GM18861 (cell line): ENCODE results near the gene DENND5B.
A peak's percentile ranks its signal among the peaks of the same experiment; 100 is the strongest.
"Not testable (repeated sequence)": the region's sequence is repeated elsewhere in the genome, so short reads cannot be mapped to it uniquely, and the experiment has no call there.

Experiments
- ATAC-seq: cut with Tn5 transposase; IDR thresholded peaks from one replicate; pipeline ENCODE4 v1.9.1; 2021; ENCODE audit not compliant: unreplicated experiment

The DENND5B gene

GRCh38 chr12:31594681-31595080 is 3.7 kb upstream of the DENND5B start:
- no peak for ATAC-seq

DNA sequence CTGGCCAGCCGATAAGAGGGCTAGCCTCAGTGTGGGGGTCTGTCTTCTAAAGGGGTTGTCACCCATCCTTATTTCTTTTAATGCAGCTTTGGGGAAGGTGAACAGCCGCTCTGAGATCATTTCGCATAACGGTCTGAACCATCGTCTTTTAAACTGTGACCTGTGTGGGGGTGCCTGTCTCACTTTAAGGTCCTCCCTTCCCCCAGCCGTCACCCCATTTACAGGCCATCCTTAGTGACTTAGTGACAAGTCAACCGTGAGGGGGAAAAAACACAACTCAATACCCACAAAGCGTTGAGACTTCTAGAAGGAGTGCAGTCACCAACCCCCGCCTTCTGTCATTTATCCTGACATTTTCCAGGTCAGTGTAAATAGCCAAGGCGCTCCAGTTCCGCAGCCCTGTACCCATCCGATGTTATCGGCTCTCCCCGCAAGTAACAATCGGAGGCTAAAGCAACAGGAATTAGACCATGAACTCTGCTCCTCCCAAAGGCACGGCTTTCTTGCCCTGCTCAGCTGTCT is 505 bp upstream of the DENND5B start:
- peak; percentile 20 for ATAC-seq

GRCh38 chr12:31589904-31590641 is 863 bp downstream of the DENND5B start:
- ATAC-seq, result peak; percentile 19

DNA sequence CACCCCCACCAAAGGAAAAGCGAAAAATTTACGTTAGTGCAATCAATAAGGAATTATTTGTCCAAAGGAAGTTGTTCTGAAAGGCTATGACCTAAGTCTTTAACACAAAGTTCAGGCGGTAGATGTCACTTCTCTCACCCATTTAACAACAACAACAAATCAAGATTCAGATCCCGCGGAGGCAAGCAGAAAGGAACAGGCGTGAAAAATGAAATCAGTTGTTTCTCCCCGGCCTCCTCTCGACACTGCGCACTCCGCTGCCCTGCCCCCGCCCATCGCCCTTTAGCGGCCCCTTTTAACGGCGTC is 1.4 kb downstream of the DENND5B start:
- ATAC-seq, result peak; percentile 13

DNA sequence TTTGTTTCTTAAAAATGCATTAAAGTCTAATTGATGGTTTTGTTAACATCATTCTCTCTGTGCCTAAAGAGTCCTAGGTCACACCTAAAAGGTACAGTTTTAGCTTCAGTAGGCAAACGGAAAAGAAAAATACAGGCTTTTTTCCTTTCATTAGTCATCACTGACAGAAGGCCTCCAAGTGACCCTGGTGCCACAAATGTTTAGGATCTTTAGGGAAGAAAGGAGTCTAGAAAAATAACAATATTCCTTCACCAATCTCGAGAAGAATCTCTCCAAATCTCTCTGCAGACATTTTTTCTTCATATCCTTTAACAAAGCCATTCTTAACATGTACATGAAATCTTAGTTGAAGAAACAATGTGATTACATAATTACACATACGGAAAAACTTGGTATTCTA is 2.0 kb downstream of the DENND5B start:
- ATAC-seq, result no peak

GRCh38 chr12:31586728-31587127 is 4.2 kb downstream of the DENND5B start:
- ATAC-seq, result peak; percentile 35

DNA sequence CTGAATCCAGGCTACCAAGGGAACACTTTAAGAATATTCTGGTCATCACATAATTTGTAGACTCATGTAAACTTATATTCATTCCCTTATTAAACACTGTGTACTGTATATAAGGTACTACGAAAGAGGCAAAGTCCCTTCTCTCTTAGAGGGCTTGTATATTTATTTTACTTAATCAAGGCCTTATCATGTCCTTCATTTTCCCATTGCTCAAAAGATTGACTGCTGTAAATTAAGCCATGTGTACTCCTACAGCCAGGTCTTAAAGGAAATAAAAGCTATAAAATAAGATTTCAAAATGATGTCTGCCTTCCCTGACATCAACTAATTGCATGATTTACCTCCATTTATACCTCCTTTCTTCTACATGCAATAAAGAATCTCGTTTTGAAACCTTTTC is 5.0 kb downstream of the DENND5B start:
- no peak for ATAC-seq

DNA sequence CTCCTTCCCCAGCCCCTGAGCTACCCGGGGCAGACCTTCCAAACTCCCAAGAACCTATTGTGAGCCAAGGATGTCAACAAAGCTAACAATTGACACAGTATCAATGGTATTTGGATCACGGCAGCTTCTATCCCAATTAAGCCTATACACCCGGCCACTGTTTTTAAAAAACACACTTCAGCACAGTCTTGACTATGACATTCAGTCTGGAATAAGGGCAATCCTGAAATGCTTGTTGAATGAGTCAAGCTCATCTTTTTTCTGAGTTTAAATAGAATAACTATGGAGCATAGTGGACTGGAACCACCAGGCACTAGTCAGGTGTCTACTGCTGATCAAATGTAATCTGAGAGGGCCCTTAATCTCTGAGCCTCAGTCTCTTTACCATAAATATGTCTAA is 5.7 kb downstream of the DENND5B start:
- no peak for ATAC-seq

GRCh38 chr12:31584782-31585181 is 6.2 kb downstream of the DENND5B start:
- no peak for ATAC-seq

DNA sequence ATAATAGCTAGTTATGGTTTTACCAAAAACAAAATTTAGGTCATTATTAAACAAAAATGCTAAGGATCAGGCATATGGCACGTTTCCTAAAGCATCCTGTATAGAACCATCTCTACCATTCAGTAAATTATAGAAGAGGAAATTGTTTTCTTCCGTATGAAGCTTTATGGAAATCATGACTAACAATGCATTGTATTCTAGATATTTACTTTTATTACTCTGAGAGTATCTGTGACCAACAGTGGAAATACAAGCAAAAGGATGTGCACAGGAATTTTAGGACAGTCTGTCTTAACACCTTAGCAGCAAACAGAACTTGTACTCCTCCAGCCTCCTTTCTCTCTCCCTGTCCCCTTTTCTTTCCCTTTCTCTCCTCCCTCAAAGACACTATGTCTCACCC is 7.1 kb downstream of the DENND5B start:
- ATAC-seq, result no peak

DNA sequence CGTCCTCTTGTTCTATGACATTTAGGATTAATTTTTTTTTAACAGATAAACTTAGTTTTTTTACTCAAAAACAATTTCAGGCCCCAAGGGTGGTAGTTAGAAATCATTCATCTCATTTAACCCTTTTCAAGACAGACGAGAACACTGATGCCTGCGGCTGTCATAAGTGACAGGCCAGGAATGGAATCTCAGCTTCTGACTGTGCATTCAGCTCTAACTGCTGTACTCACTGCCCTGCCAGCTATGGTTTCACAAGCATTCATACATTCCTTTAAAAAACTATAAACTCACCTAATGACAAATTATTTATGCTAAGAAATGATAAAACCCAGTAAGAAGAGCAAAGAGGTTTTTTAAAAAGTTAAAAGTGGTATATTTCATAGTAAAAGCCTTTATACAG is 8.8 kb downstream of the DENND5B start:
- no peak for ATAC-seq

DNA sequence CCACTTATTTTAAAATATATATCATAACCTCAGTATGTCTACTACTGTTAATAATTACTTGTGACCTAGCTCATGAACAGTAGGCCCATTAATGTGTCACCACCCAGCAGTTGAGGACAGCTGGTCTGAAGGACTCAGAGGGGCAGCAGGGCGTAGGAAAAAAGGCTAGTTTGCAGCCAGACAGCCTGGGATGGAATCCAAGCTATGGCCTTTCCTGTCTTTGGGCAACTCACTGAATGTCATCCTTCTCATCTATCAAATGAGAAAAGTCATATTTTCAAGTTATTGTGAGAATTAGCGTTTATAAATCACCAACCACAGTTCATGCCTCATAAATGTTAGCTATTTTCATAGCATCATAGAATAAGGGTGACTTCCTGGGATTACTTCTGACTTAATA is 12.3 kb downstream of the DENND5B start:
- ATAC-seq, result peak; percentile 77

GRCh38 chr12:31574803-31575575 is 15.9 kb downstream of the DENND5B start:
- no peak for ATAC-seq

DNA sequence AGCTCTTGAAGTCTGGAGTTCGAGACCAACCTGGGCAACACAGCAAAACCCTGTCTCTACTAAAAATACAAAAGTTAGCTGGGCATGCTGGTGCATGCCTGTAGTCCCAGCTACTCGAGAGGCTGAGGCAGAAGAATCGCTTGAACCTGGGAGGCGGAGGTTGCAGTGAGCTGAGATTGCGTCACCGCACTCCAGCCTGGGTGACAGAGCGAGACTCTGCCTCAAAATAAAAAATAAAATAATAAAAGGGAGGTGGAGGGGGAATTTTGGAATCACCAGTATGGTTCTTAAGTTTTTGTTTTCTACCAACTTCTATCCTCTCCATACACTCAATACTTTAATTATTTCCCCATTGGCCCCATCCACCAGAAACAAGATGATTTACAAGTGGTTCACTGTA is 16.6 kb downstream of the DENND5B start:
- ATAC-seq, result not testable (repeated sequence)

DNA sequence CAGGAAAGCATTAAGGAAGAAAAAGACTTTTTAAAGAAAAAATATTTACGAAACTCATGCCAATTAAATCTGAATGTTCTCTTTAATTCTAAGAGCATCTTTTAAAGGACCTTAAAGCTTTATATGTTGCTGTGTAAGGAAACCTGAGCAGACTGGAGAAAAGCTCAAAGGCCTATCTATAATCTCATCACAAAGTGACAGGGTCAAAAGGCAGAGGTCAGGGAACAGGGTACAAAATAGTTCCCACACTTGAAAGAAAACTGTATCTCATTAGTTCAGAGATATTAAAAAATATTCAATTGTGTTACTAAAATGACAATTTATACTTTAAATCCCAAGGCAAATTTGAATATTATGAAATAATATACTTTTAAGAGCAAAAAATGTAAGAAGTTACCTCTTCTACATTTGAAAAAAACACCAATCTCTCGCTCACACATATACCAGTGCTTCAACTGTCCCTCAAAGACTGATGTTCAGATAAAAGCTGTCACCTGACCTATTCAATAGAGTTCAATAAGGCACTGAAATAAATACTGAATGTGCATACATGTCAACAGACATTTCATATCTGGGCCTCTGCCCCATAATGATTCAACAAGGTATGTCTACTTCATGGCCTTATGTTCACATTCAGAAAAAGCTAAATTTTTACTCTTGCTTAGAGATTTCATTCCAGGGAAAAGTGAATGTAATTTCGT is 17.9 kb downstream of the DENND5B start:
- ATAC-seq, result no peak

DNA sequence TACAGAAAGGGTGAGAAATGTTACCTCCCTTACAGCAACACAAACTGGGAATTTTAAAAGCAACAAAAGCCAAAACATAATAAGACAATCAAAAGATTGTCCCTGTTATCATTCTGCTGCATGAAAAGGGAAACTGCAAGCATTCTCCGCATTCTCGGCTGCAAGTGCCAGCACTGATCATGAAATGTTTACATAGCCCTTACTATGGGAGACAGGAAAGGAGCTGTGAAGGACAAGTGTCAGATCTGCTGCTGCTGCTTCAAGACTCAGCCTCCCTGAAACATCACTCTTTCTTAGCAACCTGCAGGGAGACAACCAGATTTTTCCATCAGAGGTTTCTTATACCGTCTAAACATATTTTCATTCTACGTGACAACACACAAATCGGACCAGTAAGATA is 20.1 kb downstream of the DENND5B start:
- no peak for ATAC-seq

DNA sequence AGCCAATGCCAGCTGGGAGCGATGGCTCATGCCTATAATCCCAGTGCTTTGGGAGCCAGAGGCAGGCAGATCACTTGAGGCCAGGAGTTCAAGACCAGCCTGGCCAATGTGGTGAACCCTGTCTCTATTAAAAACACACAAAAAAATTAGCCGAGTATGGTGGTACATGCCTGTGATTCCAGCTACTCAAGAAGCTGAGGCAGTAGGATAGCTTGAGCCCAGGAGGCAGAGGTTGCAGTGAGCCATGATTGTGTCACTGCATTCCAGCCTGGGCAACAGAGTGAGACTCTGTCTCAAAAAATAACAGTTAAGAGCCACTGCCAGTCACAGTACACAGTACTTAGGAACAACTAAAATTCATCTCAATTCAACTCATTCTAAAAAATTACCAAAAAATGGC is 21.4 kb downstream of the DENND5B start:
- not testable (repeated sequence) for ATAC-seq

DNA sequence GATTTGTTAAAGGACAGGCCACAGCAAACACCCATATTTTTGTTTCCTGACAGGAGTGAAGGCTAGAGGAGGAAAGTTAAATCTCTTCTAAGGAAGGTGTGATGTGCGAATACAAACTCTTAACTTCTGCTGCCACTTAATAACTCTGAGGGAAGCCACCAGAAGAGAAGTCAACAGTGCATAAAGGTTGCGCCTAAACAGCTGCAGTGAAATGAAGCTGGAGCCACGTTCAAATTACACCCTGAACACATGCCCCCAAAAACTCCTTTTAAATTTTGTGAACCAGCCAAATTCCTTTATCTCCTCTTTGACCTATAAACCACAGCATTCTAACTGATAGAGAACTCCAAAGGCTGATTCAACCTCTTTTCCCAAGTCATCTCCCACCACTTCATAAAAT is 22.4 kb downstream of the DENND5B start:
- ATAC-seq, result no peak

DNA sequence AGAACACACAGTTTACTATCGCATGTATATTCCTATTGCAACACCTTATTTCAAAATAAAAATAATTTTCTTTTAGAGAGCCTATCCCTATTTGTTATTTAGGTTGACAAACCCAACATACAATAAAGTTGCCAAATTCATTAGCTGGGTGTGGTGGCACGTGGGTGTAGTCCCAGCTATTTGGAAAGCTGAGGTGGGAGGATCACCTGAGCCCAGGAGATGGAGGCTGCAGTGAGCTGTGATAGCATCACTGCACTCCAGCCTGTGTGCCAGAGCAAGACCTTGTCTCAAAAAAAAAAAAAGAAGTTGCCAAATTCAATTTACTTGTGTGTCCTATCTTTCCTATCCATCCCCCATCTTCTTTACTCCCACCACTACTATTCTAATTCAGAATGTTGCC is 23.9 kb downstream of the DENND5B start:
- no peak for ATAC-seq

DNA sequence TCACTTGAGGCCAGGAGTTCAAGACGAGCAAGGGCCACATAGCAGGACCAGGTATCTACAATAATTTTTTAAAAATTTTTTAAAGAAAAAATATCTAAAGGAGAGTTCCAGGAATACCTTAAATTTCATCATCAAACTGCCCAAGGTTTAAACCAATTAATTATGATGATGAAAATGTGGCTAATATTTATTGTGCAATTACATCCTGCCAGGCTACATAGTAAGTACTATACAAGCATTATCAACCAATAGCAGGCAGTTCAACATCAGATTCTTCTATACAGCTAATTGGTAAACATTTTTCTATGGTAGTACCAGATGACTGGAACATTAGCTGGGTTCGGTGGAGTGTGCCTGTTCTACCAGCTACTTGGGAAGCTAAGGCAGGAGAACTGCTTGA is 24.4 kb downstream of the DENND5B start:
- ATAC-seq, result no peak

- no peak for ATAC-seq
These were observed 28.2 kb downstream of the DENND5B start for GRCh38 chr12:31562594-31563328.
